ENCODE data around the gene MED14.

Gene MED14

GRCh38 chrX:40755291-40756249 is 20.2 kb upstream of the MED14 start:
- DNase-seq (ENCODE audit: extremely low spot score), result no peak
- CTCF ChIA-PET, result interaction anchor here (1.4 kb wide), 2 partner anchors 20 to 38 kb away, joined by 3 read pairs; partner anchors contain the start of gene MED14
- TF ChIP-seq, protein P1, sequence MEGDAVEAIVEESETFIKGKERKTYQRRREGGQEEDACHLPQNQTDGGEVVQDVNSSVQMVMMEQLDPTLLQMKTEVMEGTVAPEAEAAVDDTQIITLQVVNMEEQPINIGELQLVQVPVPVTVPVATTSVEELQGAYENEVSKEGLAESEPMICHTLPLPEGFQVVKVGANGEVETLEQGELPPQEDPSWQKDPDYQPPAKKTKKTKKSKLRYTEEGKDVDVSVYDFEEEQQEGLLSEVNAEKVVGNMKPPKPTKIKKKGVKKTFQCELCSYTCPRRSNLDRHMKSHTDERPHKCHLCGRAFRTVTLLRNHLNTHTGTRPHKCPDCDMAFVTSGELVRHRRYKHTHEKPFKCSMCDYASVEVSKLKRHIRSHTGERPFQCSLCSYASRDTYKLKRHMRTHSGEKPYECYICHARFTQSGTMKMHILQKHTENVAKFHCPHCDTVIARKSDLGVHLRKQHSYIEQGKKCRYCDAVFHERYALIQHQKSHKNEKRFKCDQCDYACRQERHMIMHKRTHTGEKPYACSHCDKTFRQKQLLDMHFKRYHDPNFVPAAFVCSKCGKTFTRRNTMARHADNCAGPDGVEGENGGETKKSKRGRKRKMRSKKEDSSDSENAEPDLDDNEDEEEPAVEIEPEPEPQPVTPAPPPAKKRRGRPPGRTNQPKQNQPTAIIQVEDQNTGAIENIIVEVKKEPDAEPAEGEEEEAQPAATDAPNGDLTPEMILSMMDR (IDR thresholded peaks at IDR 0.05; ENCODE audit: control extremely low read depth, extremely low read depth, low read depth, missing control alignments), result no peak
- POLR2A ChIA-PET, result no interaction called here

DNA sequence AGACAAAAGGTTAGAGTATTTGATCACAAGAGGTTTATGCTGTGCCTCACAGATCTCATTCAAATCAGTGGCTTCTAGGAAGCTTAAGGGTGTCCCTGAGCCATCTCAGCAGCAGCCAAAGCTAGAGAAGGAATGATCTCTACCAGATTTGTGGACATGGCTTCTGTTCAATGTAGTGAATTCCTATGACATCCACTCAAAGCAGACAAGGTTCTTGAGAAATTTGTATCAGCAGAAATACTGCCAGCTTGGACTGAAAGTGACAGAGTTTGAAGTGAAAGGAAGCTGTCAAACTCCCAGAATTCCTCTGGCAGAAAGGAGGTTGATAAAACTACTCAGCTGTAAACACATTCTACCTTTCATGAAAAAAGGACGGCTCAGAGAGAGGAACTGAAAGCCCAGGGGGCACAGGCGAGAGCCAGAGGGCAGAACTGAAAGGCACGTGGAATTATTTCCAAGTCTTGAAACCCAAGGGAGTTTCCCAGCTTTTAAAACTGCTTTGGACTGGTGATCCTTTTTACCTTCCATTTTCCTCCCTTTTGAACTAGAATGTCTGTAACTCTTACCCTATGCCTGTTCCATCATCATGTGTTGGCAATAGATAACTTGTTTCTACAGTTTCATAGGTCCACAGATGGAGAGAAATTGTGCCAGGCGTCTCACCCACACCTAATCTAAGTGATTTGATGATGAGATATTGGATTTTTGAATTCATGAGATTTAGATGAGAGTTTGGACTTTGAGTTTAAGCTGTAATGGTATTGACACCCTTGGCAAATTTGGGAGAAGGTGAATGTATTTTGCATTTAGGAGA is 14.5 kb upstream of the MED14 start:
- ChIA-PET POLR2A (no interaction called here), CTCF (interaction anchor here (1.0 to 1.5 kb wide), 2 partner anchors 10 to 14 kb away, joined by 3 to 5 read pairs; partner anchors contain the start of gene MED14)
- no peak for DNase-seq (ENCODE audit: extremely low spot score)
- TF ChIP-seq, protein P1 (IDR thresholded peaks at IDR 0.05; ENCODE audit: control extremely low read depth, extremely low read depth, low read depth, missing control alignments), result no peak

- TF ChIP-seq, protein P1 (IDR thresholded peaks at IDR 0.05; ENCODE audit: control extremely low read depth, extremely low read depth, low read depth, missing control alignments), result no peak
- no peak for DNase-seq (ENCODE audit: extremely low spot score)
- ChIA-PET CTCF (interaction anchor here (1.0 to 1.5 kb wide), 2 partner anchors 9 to 13 kb away, joined by 3 to 5 read pairs; partner anchors contain the start of gene MED14), POLR2A (interaction anchor here (0.7 kb wide), 1 partner anchor 968 kb away, joined by 5 read pairs; no protein-coding TSS in a partner anchor)
Observed at GRCh38 chrX:40748977-40749376, 13.6 kb upstream of the MED14 start.

DNA sequence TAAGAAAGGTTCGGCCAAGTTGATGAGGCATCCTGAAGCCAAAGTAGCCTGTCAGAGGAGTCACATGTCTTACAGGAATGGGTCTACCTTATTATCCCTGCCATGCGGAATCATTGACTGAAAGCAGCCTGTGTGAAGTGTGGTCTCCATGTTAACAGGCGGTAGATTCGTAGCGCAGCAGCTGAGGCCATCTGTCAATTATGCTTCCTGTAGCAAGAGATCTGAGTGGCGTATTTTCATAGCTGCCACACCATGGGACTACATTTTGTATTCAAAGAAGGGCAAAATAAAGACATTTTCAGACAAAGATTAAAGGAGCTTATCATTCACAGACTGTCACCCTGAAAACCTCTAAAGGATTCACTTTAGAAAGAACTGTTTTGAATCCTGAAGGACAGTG is 11.2 kb upstream of the MED14 start:
- CTCF ChIA-PET, result no interaction called here
- POLR2A ChIA-PET, result no interaction called here
- TF ChIP-seq, protein P1 (IDR thresholded peaks at IDR 0.05; ENCODE audit: control extremely low read depth, extremely low read depth, low read depth, missing control alignments), result no peak
- no peak for DNase-seq (ENCODE audit: extremely low spot score)

DNA sequence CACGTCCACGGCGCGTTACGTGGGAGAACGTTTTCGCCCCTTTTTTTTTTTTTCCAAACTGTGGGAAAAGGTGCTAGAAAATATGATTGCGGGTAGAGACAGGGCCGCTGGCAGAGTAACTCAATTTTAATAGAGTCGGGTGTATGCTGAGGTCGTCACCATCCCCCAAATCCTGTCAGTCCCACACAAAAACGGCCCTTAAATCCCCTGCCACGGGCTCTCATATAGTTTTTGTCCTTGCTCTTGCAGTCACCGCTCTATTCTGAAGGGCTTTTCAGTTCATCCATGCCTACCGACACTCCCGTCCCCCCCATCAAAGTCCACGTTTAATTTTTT is 796 bp upstream of the MED14 start:
- CTCF ChIA-PET, result interaction anchor here (0.9 to 1.2 kb wide), 5 partner anchors 9 to 449 kb away, joined by 3 to 4 read pairs (median 3); no protein-coding TSS in a partner anchor
- POLR2A ChIA-PET, result no interaction called here
- no peak for DNase-seq (ENCODE audit: extremely low spot score)
- TF ChIP-seq, protein P1 (IDR thresholded peaks at IDR 0.05; ENCODE audit: control extremely low read depth, extremely low read depth, low read depth, missing control alignments), result no peak

DNA sequence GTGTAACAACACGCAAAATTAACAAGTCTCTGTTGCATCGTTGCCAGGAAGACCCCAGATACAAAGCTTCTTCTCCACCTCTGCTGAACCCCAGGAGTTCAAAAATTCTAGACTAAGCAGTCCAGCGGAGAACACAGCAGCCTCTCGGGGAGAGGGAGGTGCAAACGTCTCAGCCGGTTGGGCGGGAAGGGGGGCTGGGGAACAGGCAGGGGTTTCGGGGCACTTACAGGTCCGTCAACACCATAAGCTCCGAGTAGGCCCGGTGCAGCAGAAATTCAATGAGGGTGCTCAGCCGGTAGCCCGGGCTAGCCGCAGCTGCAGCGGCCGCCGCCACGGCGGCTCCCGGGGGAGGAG is 394 bp downstream of the MED14 start:
- CTCF ChIA-PET, result interaction anchor here (0.7 to 1.4 kb wide), 5 partner anchors 8 to 450 kb away, joined by 3 to 4 read pairs (median 3); no protein-coding TSS in a partner anchor
- peak; percentile 36 for DNase-seq (ENCODE audit: extremely low spot score)
- POLR2A ChIA-PET, result interaction anchor here (0.6 kb wide), 1 partner anchor 593 kb away, joined by 3 read pairs; no protein-coding TSS in a partner anchor
- TF ChIP-seq, protein P1 (IDR thresholded peaks at IDR 0.05; ENCODE audit: control extremely low read depth, extremely low read depth, low read depth, missing control alignments), result no peak
